ENCODE data around the gene RARG. TPM values are rescaled to one million over a fixed set of nuclear protein-coding genes. Genes with fewer than 3 reads are reported as not detected.

Gene RARG
- total RNA-seq, 1 experiment from 2014 or later: 62.0 TPM

GRCh38 chr12:53220694-53221202 lies 11.3 kb downstream of the RARG start:
- Histone ChIP-seq H3K79me2 (ENCODE audit: low read length) (peaks cover 50% of the 10 kb centered on the region), H3K9me3 (ENCODE audit: low read length) (no peaks in the 10 kb centered on the region), H3K36me3 (ENCODE audit: low read depth, low read length) (no peaks in the 10 kb centered on the region; the same call in 1 of the 2 replicates), H3K4me3 (ENCODE audit: low read length) (peak overlapping the region; percentile 80), H3F3A (ENCODE audit: low read length, unreplicated experiment) (no peaks in the 10 kb centered on the region), H2AFZ (ENCODE audit: low read length) (peak overlapping the region; percentile 80), H3K9ac (ENCODE audit: low read length) (peak overlapping the region; percentile 80), H3K27ac (ENCODE audit: low read length) (peak overlapping the region; percentile 95), H3K4me2 (ENCODE audit: low read length) (peak overlapping the region; percentile 99), H4K20me1 (ENCODE audit: low read length) (no peaks in the 10 kb centered on the region), H3K9me2 (replicated peaks; ENCODE audit: low read length) (no peaks in the 10 kb centered on the region), H3K27me3 (ENCODE audit: low read length) (no peaks in the 10 kb centered on the region), H3K4me1 (ENCODE audit: insufficient read depth, low read length) (peaks cover 60% of the 10 kb centered on the region)
- POLR2A ChIA-PET (ENCODE audit: unreplicated experiment): interaction anchor here (0.6 to 1.3 kb wide), 3 partner anchors 47 to 101 kb away, joined by 5 to 14 read pairs (median 5); partner anchors contain the start of genes AAAS, ESPL1 and MYG1
- CTCF ChIA-PET: interaction anchor here (0.6 kb wide), 2 partner anchors 20 to 159 kb away, joined by 3 to 5 read pairs; no protein-coding TSS in a partner anchor
- ATAC-seq (peak; percentile 65), DNase-seq (peak; percentile 97)
- TF ChIP-seq EZH2 (IDR thresholded peaks at IDR 0.05; ENCODE audit: low read length, unreplicated experiment) (no peak), EZH2phosphoT487 (IDR thresholded peaks at IDR 0.05; ENCODE audit: borderline replicate concordance, low read length) (no peak), CTCF (conservative IDR thresholded peaks at IDR 0.05; ENCODE audit: low read depth, low read length) (no peak)
- BruUV-seq (replicated peaks): no TSS peak
- intact Hi-C loops (cut with micrococcal nuclease): loop anchor here (2.0 kb wide), 2 partner anchors 40 to 74 kb away; partner anchors contain the start of genes CSAD, PFDN5 and ZNF740

- TF ChIP-seq EZH2phosphoT487 (IDR thresholded peaks at IDR 0.05; ENCODE audit: borderline replicate concordance, low read length) (no peak), EZH2 (IDR thresholded peaks at IDR 0.05; ENCODE audit: low read length, unreplicated experiment) (no peak), CTCF (conservative IDR thresholded peaks at IDR 0.05; ENCODE audit: low read depth, low read length) (no peak)
- POLR2A ChIA-PET (ENCODE audit: unreplicated experiment): interaction anchor here (0.6 to 1.3 kb wide), 5 partner anchors 48 to 1689 kb away, joined by 5 to 14 read pairs (median 5); partner anchors contain the start of genes AAAS, ESPL1 and MYG1
- H3K79me2 ChIP-seq (ENCODE audit: low read length): peaks cover 53% of the 10 kb centered on the region
- intact Hi-C loops (cut with micrococcal nuclease): loop anchor here (2.0 kb wide), 2 partner anchors 39 to 75 kb away; partner anchors contain the start of genes CSAD, PFDN5 and ZNF740
- H3K9me2 ChIP-seq (replicated peaks; ENCODE audit: low read length): no peaks in the 10 kb centered on the region
- peaks cover 54% of the 10 kb centered on the region for H3K4me1 ChIP-seq (ENCODE audit: insufficient read depth, low read length)
- BruUV-seq (replicated peaks): no TSS peak
- no peaks in the 10 kb centered on the region for H3K9me3 ChIP-seq (ENCODE audit: low read length)
- H3K36me3 ChIP-seq (ENCODE audit: low read depth, low read length): no peaks in the 10 kb centered on the region; the same call in 1 of the 2 replicates
- no peaks in the 10 kb centered on the region for H3K27me3 ChIP-seq (ENCODE audit: low read length)
- peak overlapping the region; percentile 58 for H2AFZ ChIP-seq (ENCODE audit: low read length)
- ATAC-seq (peak; percentile 41), DNase-seq (peak; percentile 75)
- H3K9ac ChIP-seq (ENCODE audit: low read length): peak overlapping the region; percentile 66
- H3K4me2 ChIP-seq (ENCODE audit: low read length): peak overlapping the region; percentile 93
- CTCF ChIA-PET: interaction anchor here (0.6 kb wide), 3 partner anchors 20 to 161 kb away, joined by 3 to 5 read pairs (median 3); no protein-coding TSS in a partner anchor
- H3K4me3 ChIP-seq (ENCODE audit: low read length): peak overlapping the region; percentile 80
- H3K27ac ChIP-seq (ENCODE audit: low read length): peak overlapping the region; percentile 53
- no peaks in the 10 kb centered on the region for H3F3A ChIP-seq (ENCODE audit: low read length, unreplicated experiment)
- no peaks in the 10 kb centered on the region for H4K20me1 ChIP-seq (ENCODE audit: low read length)
Observed at GRCh38 chr12:53219956-53220693, 11.9 kb downstream of the RARG start.

All from PC-3 (cell line).